NCI-H128 (cell line): ENCODE results near the gene RNF26.

ENCODE experiments used
- DNase-seq: peaks from one replicate; lab custom pipeline; 2025; ENCODE audit not compliant: unreplicated experiment; lab: John Stamatoyannopoulos, UW

RNF26 gene

GRCh38 chr11:119350302-119350701 lies 16.0 kb downstream of the RNF26 start:
- DNase-seq, result no peak

- no peak for DNase-seq
These were observed 16.9 kb downstream of the RNF26 start for GRCh38 chr11:119351232-119351631.

- DNase-seq, result peak; percentile 38
These were observed 18.5 kb downstream of the RNF26 start for GRCh38 chr11:119352857-119353260.

- DNase-seq, result no peak
These were observed 20.9 kb downstream of the RNF26 start for GRCh38 chr11:119355091-119355843.

- DNase-seq, result no peak
These were observed 22.2 kb downstream of the RNF26 start for GRCh38 chr11:119356349-119357031.

GRCh38 chr11:119357074-119357473 lies 22.7 kb downstream of the RNF26 start:
- DNase-seq, result no peak

- no peak for DNase-seq
These were observed 25.3 kb downstream of the RNF26 start for GRCh38 chr11:119359365-119360214.

GRCh38 chr11:119361056-119361787 lies 26.9 kb downstream of the RNF26 start:
- DNase-seq, result no peak

- no peak for DNase-seq
These were observed 27.8 kb downstream of the RNF26 start for GRCh38 chr11:119361941-119362725.

- DNase-seq, result no peak
These were observed 28.4 kb downstream of the RNF26 start for GRCh38 chr11:119362741-119363080.

GRCh38 chr11:119363081-119363850 lies 28.9 kb downstream of the RNF26 start:
- DNase-seq, result no peak

- no peak for DNase-seq
These were observed 29.7 kb downstream of the RNF26 start for GRCh38 chr11:119363851-119364590.

- no peak for DNase-seq
These were observed 30.8 kb downstream of the RNF26 start for GRCh38 chr11:119365071-119365591.

GRCh38 chr11:119366690-119367620 lies 32.6 kb downstream of the RNF26 start:
- DNase-seq, result no peak

- no peak for DNase-seq
These were observed 33.4 kb downstream of the RNF26 start for GRCh38 chr11:119367661-119368120.

- no peak for DNase-seq
These were observed 34.1 kb downstream of the RNF26 start for GRCh38 chr11:119368121-119369034.
